GM12872 (cell line): ENCODE results near the gene CLDN9.

Source experiments
- TF ChIP-seq, protein P1 (sequence below): IDR thresholded peaks from 3 replicates; pipeline ENCODE4 v1.5.1; 2011; ENCODE audit warnings: low read depth, mild to moderate bottlenecking, low read length, moderate library complexity; ENCODE audit not compliant: insufficient read depth

Gene CLDN9

DNA sequence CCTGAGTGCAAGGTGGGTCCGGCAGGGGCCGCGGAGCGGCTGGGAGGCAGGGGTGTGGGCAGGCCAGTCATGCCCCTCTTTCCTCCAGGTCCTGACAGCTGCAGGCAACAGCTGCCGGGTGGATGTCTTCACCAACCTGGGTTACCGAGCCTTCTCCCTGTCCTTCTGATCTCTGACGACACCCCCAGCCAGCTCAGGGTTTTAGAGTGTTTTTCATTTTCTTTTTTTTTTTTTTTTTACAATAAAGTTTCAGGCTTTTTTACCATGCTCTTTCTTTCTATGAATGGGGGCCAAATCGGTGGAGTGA is 14.7 kb downstream of the CLDN9 start:
- TF ChIP-seq, protein P1, sequence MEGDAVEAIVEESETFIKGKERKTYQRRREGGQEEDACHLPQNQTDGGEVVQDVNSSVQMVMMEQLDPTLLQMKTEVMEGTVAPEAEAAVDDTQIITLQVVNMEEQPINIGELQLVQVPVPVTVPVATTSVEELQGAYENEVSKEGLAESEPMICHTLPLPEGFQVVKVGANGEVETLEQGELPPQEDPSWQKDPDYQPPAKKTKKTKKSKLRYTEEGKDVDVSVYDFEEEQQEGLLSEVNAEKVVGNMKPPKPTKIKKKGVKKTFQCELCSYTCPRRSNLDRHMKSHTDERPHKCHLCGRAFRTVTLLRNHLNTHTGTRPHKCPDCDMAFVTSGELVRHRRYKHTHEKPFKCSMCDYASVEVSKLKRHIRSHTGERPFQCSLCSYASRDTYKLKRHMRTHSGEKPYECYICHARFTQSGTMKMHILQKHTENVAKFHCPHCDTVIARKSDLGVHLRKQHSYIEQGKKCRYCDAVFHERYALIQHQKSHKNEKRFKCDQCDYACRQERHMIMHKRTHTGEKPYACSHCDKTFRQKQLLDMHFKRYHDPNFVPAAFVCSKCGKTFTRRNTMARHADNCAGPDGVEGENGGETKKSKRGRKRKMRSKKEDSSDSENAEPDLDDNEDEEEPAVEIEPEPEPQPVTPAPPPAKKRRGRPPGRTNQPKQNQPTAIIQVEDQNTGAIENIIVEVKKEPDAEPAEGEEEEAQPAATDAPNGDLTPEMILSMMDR: no peak

DNA sequence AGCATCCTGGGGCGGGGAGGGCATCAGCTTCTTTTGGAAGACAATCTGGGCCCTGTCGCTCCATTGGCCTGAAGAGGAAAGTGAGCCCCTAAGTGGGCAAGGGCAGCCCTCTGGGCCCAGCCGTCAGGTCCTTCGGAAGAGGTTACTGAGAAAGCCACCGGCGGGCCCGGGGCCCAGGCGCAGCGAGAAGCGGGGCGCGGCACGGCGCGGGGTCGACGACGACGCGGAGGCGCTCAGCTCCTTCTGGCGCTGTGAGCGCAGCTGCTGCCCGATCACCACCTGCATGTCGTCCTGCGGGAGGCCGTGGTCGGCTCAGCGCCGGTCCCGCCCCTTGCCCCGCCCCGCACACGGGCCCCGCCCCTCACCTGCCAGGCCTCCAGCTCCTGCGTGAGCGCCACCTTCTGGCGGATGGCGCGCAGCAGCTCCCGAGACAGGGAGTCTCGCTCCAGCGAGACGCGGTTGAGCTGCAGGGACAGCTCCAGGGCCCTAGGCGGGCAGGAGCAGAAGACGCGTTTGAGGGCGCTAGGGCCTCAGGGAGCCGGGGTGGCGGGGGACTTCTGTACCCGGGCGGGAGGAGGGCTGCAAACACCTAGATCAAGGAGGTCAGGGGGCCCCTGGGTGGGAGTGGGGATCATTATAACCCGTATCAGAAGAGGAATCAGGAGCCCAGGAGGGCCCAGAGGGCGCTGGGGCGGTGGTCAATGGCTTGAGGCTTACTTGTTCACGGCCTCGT is 15.4 kb downstream of the CLDN9 start:
- TF ChIP-seq, protein P1: peak; percentile 84

DNA sequence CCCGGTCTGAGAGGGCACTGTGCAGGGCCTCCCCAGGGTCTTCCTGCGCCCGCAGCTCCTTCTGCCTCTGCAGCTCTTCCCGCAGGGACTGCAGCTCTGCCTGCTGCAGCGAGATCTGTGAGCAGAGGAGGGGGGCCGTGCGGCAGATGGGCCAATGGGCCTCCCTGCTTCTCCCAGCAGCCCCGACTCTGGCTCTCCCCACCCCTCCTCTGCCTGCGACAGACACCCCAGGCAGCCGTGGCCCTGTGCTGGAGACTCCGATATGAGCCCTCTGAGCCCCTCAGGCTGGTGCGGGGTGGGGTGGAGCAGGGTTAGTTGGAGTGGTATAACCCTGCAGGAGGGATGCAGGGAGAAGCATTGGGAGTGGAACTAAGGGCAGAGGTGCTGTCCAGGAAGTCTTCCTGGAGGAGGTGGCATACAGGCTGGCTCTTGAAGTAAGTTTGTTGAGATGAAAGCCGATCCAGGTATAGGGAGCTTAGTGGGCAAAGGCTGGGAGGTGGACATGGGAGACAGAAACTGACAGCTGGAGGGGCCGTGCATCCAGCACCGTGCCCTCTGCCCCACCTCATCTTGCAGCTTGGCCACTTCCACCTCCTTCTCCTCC is 16.1 kb downstream of the CLDN9 start:
- TF ChIP-seq, protein P1: no peak

DNA sequence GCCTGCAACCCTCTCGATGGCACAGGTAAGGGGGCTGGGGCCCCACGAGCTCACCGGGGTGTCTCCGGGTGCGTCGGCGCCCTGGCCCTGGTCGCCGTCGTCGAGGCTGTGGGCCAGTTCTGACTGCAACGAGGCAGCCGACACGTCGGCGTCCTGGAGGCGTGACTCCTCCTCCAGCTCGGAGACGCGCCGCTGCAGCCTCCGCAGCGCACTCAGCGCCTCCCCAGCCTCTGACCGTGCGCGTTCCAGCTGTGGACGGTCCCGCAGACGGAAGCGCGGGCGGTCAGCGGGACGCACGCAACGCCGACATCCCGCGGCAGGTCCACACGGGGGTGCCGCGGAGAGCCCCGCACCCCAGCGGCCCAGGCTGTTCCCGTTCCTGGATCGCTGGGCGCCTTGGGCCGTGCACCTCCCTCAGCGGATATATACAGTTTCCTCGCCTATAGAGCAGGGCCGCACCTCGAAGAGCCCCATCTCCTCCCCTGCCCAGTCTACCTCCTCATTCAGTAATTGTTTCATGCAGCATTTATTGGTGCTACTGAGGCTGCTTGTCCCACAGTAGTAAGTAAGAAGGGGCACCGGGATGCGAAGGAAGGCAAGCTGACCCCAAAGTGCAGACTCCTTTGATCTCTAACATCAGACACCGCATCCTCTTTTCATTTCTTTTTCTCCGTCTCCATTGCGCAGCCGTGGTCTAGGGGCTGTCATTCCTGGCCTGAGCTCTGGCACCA is 16.9 kb downstream of the CLDN9 start:
- TF ChIP-seq, protein P1: no peak

DNA sequence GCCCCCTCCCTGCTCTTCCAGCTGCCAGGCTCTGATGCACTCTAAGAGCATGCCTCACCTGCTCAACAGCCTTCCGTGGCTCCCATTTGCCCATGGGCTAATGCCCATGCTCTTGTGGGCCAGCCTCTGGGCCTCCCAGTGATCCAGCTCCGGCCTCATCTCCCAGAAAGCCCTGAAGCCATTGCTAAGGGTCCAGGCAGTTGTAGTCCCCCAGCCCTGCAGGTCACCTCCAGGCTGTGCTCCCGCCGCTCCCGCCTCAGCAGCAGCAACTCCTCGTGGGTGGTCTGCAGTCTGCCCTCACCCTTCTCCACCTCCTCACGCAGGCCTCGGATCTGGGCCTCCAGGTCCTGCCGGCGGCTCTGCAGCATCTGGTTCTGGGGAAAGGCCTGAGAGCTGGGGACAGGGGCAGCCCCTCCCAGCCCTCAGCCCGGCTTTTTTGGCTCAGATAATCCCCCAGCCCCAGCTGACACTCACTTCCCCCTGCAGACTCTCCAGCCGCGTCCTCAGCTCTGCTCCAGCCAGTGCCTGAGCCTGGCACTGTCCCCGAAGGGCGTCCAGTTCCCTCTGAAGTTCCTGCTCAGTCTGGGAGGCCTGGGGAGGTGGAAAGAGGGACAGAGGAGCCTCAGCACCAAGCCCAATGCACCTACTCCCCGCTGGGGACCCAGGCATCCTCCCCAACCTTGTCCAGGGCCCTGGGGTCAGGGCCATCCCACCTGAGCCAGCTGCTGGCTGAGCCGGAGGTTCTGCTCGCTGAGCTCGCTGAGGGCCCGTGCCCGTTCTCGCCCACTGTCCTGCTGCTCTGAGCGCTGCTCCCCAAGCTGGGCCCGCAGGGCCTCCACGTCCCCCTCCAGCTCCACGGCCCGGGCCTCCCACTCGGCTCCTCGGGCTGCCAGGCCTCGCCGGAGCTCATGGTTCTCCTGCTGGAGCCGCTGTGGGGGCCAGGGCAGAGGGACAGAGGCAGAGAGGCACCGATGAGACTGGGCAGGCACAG is 17.8 kb downstream of the CLDN9 start:
- TF ChIP-seq, protein P1: no peak

DNA sequence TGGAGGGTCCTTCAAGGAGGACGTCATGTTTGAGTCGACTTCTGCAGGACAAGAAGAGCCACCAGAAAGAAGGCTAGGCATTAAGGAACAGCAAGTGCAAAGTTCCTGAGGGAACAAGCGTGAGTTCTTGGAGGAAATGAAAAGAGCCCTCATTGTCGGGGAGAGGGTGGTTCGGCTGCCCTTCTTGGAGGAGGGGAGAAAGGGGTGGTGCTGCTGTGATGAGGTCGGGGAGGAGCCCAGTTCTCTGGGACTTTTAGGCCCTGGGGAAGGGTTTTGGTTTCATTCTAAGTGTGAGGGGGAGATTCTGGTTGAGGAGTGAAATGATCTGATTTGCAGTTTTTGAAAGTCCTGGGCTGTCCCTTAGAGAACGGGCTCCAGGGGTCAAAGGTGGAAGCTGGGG is 19.9 kb downstream of the CLDN9 start:
- TF ChIP-seq, protein P1: no peak
